T47D (cell line): ENCODE results near the gene BRD9.
"Not testable (repeated sequence)": the region's sequence is repeated elsewhere in the genome, so short reads cannot be mapped to it uniquely, and the experiment has no call there.

Experiments
- DNase-seq, 2 experiments: peaks; one replicate each; pipeline versions ENCODE4 v3.0.0 to v3.0.0-alpha.2; 2011 to 2012; ENCODE audit warnings: low read depth in 1 of 2, low spot score in 1 of 2
- JUND ChIP-seq: IDR thresholded peaks from 2 replicates; pipeline ENCODE4 v1.6.1; 2012; ENCODE audit warnings: low read depth
- in situ Hi-C: cut with HindIII; loops from 2 replicates; pipeline ENCODE4 v1.10.0; 2016; ENCODE audit warnings: low sequenced_read_pairs, low pct_unique_long_range_greater_than_20kb

BRD9 gene

DNA sequence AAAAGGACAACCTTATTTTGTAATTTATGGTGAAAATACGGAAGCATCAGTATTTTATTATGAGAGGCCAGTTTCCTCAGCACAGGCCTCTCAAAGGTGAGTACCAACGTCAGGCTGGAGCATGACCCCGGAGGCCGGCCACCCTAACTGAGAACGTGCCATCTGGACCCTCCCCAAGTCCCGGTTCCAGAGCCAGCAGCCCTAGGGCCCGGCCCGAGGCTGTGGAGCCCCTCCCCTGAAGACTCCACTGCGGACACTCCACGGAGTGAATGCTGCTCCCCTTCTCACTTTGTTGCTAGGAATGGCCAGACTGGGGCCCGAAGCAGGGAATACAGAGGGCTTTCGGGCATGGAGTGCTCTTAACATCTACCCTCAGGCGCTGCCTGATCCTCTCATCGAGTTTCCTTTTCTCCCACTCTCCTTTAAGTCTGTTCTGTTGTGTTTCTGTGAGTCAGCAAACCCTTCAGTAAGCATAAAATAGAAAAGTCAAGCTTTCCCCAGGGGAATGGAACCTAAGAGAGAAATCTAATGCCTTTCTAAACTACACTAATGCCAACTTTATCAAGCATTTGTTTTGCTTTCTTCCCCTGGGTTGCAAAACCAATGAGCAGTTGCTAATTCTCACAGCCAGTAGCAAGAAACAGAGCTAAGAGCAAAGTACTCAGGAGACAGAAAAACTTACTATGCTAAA, 4.5 kb downstream of the BRD9 start:
- in situ Hi-C loops, result no loop called here
- DNase-seq, result no peak
- no peak for TF ChIP-seq JUND

GRCh38 chr5:886716-887325, 5.8 kb downstream of the BRD9 start:
- in situ Hi-C loops, result no loop called here
- no peak for DNase-seq
- TF ChIP-seq JUND, result no peak

GRCh38 chr5:886036-886435, 6.6 kb downstream of the BRD9 start:
- no peak for TF ChIP-seq JUND
- in situ Hi-C loops, result no loop called here
- DNase-seq, result no peak

- TF ChIP-seq JUND, result no peak
- in situ Hi-C loops, result no loop called here
- DNase-seq, result no peak
Measured at GRCh38 chr5:885529-885928, 7.1 kb downstream of the BRD9 start.

- in situ Hi-C loops, result no loop called here
- DNase-seq, result no peak
- no peak for TF ChIP-seq JUND
Measured at GRCh38 chr5:885127-885442, 7.5 kb downstream of the BRD9 start.

- in situ Hi-C loops, result no loop called here
- DNase-seq, result no peak
- TF ChIP-seq JUND, result no peak
Measured at GRCh38 chr5:884345-885126, 8.1 kb downstream of the BRD9 start.

DNA sequence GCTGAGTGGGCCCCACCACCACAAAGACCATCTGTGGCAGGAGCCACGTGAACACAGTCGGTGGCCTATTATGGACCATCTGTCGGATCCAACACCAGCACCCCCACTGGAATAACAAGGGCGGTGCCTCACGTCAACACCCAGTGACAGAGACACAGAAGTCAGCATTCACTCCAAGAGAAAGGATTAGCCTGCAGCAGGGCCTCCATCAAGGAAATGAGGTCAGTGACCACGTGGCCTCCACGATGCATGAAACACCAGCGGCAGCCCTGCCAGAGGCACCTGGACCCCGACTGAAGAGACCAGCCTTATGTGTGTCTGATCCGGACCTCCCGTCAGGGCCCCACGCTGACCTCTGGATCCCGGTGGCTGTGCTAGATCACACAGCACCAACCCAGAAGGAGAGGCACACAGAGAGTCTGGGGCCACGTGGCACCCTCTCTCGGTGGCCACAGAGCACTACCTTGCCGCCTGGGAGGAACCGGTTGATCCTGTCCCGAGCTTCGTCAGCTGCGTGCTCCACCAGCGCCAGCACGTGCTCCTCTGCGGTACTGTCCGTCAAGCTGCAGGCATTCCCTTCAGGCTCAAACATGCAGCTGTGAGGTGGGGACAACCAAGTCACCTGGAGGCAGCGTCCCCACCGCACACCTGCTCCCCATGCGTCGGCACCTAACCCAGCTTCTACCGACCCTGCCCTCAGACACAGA, 9.0 kb downstream of the BRD9 start:
- TF ChIP-seq JUND, result no peak
- in situ Hi-C loops, result no loop called here
- DNase-seq, result no peak

DNA sequence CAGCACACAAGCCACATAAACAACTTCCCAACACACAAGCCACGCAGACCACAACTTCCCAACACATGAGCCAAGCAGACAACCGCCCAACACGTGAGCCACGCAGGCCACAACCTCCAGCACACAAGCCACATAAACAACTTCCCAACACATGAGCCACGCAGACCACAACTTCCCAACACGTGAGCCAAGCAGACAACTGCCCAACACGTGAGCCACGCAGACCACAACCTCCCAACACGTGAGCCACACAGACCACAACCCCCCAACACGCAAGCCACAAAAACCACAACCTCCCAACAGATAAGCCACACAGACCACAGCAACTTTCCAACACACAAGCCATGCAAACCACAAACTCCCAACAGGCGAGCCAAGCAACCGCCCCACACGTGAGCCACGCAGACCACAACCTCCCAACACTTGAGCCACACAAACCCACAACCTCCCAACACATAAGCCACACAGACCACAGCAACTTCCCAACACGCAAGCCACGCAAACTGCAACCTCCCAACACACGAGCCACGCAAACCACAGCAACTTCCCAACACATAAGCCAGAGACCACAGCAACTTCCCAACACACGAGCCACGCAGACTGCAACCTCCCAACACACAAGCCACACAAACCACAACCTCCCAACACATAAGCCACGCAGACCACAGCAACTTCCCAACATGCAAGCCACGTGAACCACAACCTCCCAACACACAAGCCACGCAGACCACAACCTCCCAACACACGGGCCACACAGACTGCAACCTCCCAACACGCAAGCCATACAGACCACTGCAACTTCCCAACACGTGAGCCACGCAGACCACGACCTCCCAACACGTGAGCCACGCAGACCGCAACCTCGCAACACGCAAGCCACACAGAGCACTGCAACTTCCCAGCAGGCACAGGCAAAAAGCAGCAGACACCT, 10.1 kb downstream of the BRD9 start:
- no peak for TF ChIP-seq JUND
- in situ Hi-C loops, result no loop called here
- no peak for DNase-seq

GRCh38 chr5:881551-881935, 11.1 kb downstream of the BRD9 start:
- DNase-seq, result no peak
- TF ChIP-seq JUND, result no peak
- in situ Hi-C loops, result no loop called here

GRCh38 chr5:880816-881550, 11.6 kb downstream of the BRD9 start:
- in situ Hi-C loops, result no loop called here
- DNase-seq, result no peak
- no peak for TF ChIP-seq JUND

- in situ Hi-C loops, DNase-seq: not testable (repeated sequence)
Measured at GRCh38 chr5:878677-879076, 13.9 kb downstream of the BRD9 start.
